ENCODE measurements around the gene IRF7.

IRF7 gene

DNA sequence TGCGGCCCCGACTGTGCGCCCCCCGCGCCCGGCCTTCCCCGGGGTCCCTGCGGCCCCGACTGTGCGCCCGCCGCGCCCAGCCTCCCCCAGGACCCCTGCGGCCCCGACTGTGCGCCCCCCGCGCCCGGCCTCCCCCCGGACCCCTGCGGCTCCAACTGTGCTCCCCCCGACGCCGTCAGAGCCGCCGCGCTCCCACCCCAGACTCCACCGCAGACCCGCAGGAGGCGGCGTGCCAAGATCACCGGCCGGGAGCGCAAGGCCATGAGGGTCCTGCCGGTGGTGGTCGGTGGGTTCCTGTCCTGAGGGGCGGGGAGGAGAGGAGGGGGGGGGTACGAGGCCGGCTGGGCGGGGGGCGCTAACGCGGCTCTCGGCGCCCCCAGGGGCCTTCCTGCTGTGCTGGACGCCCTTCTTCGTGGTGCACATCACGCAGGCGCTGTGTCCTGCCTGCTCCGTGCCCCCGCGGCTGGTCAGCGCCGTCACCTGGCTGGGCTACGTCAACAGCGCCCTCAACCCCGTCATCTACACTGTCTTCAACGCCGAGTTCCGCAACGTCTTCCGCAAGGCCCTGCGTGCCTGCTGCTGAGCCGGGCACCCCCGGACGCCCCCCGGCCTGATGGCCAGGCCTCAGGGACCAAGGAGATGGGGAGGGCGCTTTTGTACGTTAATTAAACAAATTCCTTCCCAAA lies 24.4 kb upstream of the IRF7 start:
- DNase-seq: no peak

- no peak for DNase-seq
Measured at GRCh38 chr11:639332-639955, 23.7 kb upstream of the IRF7 start.

DNA sequence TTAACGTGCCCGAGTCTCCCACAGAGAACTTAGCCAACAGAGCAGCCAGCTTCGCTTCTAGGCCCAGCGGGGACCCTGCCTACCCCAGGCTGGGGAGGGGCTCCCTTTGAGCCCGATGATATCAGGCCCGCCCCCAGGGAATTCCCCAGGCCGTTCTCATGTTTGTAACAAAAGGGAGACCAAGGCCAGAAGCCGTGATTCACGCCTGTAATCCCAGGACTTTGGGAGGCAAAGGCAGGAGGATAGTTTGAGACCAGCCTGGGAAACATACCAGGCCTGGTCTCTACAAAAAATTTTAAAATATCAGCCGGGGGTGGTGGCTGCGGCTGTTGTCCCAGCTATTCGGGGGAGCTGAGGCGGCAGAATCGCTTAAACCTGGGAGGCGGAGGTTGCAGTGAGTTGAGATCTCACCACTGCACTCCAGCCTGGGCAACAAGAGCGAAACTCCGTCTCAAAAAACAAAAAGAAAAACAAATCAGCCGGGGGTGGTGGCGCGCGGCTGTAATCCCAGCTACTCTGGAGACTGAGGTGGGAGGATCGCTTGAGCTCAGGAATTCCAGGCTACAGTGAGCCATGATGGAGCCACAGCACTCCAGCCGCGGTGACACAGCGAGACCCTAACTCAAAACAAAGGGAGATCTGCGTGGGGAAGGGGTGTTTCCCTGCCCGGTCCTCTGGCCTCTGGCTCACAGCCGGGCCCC lies 23.0 kb upstream of the IRF7 start:
- no peak for DNase-seq

GRCh38 chr11:637593-638521 lies 22.1 kb upstream of the IRF7 start:
- no peak for DNase-seq

DNA sequence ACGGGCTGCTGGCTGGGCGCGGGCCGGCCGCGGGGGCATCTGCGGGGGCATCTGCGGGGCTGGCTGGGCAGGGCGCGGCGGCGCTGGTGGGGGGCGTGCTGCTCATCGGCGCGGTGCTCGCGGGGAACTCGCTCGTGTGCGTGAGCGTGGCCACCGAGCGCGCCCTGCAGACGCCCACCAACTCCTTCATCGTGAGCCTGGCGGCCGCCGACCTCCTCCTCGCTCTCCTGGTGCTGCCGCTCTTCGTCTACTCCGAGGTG lies 21.5 kb upstream of the IRF7 start:
- no peak for DNase-seq

- no peak for DNase-seq
Measured at GRCh38 chr11:636511-637332, 21.0 kb upstream of the IRF7 start, which contains the start of gene DRD4. TSS of gene DRD4 (plus strand) at chr11:637269. CDS start at chr11:637305, 36 bp downstream.

DNA sequence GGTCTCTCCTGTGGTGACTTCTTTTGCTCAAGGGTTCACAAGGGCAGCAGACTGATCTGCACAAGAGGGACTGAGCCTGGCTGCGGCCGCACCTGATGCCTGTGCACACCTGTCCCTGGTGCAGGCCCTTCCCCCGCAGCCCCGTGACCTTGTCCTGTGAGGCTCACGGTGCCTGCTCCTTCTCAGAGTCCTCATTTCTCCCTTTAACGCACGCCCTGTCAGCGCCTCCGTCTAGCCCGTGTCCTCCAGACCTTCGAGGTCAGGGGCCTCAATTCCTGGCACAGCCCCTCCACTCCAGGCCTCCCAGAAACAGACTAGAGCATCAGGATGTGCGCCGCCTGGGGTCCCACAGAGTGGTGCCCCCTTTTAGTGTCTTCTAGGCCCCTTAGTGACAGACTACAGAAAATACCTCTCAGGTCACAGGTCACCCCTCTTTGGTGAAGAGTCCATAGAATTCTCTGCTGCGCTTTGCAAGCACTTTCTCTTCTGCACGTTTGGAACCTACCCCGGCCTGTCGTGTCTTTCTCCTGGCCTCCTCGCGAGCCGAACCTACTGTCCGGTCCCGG lies 20.3 kb upstream of the IRF7 start:
- DNase-seq: no peak

GRCh38 chr11:630871-631270 lies 15.1 kb upstream of the IRF7 start:
- no peak for DNase-seq

DNA sequence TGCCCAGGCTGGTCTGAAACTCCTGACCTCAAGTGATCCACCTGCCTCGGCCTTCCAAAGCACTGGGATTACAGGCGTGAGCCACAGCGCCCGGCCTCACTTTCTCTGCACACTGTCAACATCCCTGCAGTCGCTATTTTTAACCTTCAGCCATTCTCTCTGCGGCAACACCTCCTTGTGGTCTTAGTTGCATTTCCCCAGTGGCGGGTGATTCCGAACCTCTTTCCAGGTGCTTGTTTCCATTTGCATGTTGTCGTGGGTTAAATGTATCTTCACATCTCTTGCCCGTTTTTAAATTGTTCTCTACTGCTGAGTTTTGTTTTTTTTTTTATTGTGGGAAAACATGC lies 13.5 kb upstream of the IRF7 start:
- DNase-seq: no peak

GRCh38 chr11:628056-628455 lies 12.3 kb upstream of the IRF7 start:
- no peak for DNase-seq

- DNase-seq: no peak
Measured at GRCh38 chr11:627308-627576, 11.5 kb upstream of the IRF7 start.

DNA sequence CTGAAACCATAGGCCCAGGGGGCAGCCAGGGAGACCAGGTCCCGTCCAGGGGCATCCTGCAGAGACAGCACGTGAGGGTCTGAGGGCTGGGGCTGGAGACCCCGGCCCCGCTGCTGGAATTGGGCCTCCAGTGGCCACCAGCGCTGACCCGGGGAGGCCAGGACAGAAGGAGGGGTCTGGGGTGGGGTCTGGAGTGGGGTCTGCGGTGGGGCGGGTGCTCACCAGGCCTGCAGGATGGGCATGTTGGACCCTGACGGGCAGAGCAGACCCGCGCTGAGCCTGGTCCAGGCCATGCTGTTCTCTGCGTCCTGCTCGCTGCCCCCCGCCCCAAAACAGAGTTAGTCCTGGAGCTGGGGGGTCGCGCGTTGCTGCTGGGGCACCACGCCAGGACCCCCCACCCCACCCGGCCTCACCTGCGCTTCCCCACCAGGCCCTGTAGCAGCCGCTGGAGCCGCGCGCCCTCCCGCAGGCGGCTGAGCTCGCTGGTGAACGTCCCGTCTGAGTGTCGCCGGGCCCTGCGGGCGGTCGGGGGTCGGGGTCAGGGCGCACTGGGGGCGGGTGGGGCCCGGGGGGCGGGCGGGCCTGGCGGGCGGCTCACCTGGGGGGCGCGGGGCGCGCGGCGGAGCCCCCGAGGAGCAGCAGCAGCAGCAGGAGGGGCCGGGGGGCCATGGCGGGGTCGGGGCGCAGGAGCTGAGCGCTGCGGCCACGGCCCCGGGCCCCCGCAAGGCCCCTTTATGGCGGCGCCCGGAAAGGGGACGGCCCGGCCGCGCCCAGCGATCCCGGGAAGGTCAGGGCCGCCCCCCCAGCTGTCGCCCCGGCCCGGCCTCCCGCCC lies 10.9 kb upstream of the IRF7 start, which contains the start of gene SCT:
Gene SCT (minus strand): TSS at position 707 of the 833 bp plus-strand sequence. CDS start 38 bp downstream, at position 669.
- no peak for DNase-seq

DNA sequence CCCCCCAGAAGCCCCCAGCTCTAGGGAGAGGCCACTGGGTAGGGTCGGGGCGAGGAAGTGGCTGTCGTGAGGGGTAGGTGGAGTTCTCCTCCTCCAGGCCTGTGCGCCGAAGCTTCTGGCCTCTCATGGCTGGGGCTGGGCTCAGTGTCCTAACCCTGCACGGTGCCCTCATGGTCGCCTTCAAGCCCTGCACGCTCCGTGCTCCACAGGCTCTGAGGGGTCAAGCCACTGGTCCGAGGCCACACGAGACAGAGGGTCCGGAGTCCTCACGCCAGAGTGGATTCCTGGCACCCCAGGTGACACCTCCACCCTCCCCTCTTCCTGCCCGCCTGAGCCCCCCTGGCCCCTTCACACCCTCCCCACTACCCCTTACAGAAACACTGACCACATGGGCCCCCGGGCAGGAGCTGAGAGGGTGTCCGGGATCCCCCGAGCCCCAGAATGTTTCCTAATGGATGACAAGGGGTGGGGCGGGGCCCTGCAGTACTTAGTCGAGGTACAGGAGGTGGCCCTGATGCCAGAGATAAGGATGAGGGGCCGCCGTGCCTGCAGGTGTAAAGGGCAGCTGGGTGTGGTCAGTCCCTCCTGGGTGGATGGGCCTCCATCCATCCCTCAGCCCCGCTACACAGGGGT lies 10.0 kb upstream of the IRF7 start:
- no peak for DNase-seq

DNA sequence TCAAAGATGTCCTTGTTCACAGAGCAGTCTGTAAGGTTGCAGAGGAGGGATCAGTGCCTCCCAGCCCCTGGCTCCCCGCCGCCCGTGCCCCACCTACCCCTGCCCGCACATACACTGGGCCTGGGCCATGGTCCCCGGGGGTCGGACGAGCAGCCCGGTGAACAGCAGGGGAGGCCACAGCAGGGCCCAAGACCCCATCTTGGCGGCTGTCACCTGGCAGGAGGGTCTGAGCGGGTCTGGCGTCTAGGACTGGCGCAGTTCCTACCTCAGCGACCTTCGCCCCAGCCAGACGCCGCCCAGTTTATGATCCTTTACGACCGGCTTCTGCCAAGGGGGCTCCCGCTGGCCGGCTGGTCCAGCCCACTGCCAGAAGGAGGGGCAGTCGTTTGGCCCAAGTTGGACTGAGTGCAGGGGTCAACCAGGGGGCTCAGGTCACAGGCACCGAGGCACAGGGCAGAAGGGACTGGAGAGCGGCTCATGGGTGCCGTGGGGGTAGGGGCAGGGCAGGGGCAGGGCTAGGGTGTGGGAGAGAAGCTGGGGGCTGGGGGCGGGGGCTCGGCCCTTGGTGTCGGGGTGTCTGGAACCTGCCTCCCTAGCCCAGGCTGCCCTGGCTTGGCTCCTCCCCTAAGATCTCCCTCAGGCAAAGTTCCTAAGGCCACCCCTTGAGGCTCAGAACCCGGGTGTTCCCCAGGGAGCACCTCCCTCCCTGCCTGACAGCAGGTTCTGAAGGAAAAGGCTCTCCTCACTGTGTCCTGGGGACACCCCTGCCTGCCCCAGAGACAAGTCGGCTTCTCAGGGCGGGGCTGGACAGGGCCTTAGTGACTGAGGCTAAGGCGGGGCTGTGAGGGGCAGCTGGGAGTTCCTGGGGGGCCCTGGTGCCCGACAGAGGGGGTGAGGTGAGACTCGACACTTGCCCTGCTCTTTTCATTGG lies 9.2 kb upstream of the IRF7 start, which contains the start of gene CDHR5:
Gene CDHR5 (minus strand): TSS at position 251 of the 931 bp plus-strand sequence. CDS start 53 bp downstream, at position 198.
- DNase-seq: no peak

- no peak for DNase-seq
Measured at GRCh38 chr11:623999-624704, 8.4 kb upstream of the IRF7 start.

DNA sequence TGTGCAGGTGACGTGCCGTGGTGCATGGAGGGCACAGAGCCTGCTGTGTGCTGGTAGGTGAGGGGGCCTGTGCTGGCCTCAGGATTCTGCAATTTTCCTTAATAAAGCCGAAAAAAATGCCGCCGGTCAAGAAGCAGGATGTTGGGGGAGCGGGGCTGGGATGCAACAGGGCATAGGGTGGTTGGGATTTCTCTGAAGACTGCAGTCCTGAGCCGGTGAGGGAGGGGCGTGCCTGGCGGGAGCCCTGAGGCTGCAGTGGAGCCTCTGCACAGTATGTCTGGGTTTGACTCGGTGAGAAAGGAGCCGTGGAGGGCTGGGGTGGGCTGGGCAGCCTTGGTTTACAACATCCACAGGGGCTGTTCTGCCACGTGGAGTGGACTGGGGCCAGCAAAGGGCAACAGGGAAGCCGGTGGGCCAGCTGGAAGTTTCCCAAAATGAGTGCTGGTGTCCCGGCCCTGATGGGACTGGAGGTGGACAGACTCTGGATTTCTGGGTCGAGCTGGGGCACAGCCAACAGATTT lies 7.7 kb upstream of the IRF7 start:
- no peak for DNase-seq

DNA sequence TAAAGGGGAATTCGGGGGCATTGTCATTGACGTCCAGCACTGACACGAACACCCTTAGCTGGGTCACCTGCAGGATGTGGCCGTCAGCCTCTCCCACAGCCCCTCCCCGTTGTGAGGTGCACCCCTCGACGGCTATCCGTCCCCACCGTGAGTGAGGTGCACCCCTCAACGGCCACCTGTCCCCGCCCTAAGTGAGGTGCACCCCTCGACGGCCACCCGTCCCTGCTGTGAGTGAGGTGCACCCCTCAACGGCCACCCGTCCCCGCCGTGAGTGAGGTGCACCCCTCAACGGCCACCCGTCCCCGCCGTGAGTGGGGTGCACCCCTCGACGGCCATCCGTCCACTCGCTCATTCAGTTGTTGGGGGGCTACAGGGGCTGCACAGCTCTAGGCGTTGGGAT lies 6.1 kb upstream of the IRF7 start:
- no peak for DNase-seq

DNA sequence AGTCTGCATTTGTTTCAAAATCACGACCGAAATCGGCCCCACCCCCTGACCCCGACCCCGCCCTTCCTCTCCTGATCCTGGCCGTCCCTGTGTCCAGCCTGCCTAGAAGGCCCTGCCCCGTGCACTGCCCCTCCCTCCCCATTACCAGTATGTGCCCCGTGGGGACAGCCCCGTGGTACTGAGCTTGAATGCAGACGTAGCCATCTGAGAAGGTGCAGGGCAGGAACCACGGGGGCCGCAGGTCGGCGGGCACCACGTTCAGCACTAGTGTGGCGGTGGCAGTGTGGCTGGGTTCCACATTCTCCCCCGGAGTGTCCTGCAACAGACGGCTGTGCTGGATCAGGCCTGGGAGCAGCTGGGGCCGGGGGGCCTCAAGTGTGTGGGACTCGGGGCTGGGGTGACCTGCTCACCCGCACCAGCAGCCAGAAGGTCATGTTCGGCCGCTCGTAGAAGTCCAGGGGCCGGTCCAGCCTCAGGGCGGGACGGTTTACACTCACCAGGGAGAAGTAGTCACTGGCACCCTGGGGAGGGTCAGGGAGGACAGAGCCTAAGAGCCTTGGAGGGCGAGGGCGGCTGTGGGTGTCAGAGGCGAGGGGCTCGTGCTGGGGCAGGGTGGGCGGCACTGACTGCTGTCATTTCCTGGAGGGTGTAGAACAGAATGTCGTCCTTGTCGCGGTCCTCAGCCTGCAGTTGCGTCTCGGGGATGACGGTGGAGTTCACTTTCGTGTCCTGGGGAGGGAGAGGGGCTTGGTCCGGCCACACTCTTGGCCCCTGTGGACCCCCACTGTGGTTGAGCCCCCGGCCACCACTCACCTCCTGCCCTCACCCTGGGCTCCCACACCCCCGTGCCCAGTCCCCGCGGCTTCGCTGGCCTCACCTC lies 5.4 kb upstream of the IRF7 start:
- no peak for DNase-seq
